Right lung (tissue), 5 donors: ENCODE measurements around the gene SLC35B1. TPM values are rescaled to one million over a fixed set of nuclear protein-coding genes. Genes with fewer than 3 reads are reported as not detected.
"Not testable (repeated sequence)": the region's sequence is repeated elsewhere in the genome, so short reads cannot be mapped to it uniquely, and the experiment has no call there.

Source experiments
- DNase-seq, 2 donors: peaks; one replicate each; pipeline ENCODE4 v3.0.0-alpha.2; 2013
- polyA plus RNA-seq, 5 donors: library from polyadenylated mRNA; unstranded; fragments of 120-200 nt; gene quantifications; one replicate each; pipeline versions ENCODE4 v1.2.1 to v1.2.3, GENCODE V29; 2013; ENCODE audit warnings: inconsistent platforms in 1 of 5, low replicate concordance in 1 of 5; ENCODE audit not compliant: insufficient read length in 5 of 5, insufficient read depth in 1 of 5

SLC35B1 gene
- polyA plus RNA-seq, 5 donors = 62.9 to 72.9 (median 69.2) TPM

DNA sequence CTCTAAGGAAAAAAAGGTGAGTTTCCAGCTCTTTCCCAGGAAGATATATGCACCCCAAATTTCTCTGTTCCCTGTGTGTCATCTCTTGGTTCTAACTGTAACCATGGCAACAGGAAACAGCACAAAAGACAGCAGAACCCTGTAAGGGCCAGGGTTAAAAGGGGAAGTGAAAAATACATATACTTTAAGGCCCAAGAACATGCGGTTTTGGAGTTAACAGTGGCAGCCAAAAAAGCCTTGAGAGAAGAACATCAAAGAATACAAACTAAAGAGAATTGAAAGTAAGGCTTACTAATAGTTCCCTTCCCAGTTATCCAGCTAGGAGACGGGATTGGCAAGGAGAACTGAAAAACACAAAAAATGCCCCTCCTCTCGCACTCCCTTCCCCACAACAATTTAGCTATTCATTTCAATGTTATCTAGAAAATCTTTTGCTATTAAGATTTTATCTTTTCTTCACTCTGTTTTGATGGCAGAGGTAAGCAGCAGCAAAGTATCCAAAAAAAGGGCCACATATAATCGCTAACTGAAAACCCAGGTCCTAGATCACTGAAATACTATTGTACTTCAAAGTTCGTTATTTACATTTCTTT lies 31.4 kb downstream of the SLC35B1 start:
- DNase-seq = no peak

DNA sequence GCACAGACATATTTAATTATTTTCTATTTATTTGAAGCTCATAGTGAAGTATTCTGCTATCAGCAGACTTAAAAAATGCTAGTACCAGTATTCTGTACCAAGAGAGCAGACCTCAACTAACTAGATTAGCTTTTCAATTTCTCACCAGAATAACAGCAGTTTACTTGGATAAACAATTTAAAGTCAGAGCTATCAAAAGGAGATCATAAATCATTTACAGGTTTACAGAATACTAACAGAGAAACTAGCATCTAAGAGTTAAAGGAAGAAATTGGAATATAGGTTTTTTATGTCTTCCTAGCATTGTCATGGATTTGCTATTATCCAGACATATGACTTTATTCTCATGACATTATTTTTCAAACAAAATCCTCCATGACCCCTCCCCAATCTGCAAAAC lies 33.3 kb downstream of the SLC35B1 start:
- no peak for DNase-seq

DNA sequence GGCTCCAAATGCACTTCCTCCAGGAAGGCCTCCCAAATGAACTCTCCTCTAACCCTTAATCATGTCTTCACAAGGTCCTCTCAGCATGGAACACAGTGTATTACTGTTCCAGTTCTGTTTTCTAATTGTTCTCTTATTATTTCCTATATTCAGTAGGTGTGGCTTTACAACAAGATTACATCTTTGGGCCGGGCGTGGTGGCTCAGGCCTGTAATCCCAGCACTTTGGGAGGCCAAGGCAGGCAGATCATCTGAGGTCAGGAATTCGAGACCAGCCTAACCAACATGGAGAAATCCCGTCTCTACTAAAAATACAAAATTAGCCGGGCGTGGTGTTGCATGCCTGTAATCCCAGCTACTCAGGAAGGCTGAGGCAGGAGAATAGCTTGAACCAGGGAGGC lies 34.1 kb downstream of the SLC35B1 start:
- not testable (repeated sequence) for DNase-seq

DNA sequence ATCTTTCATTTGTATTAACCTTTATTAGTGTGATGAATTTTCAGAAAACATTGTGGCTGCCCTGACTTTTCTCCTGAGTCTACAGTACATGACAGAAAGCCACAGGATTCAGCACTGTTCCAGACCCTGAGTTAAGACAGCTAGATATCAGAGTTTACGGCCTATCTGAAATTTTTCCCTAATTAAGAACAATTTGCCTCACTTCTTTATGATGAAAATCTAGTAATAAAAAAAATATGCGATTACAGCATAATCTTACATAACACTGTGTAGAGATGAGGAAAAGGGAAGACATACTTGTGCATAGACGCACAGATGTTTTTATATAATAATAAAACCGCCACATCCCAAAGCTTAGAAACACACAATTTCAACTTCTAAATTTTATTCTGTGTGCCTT lies 37.1 kb downstream of the SLC35B1 start:
- DNase-seq = no peak

DNA sequence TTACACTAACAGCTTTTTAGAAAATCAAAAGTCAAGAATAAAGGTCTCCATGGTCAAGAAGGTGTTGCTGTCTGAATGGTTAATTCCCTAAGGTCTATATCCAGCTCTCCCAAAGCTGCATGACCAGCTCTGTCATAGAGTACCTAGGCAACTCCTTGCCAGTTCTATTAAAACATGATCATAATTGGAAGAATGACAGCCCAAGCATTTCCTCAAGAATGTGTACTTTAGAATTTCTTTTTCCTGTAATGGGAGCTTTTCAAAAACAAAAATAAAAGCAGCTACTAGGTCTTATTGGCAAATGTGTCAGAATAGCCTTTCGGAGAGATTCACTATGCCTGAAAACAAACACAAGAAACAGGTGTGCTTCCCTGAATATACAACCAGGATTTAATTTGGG lies 37.8 kb downstream of the SLC35B1 start:
- DNase-seq = no peak

DNA sequence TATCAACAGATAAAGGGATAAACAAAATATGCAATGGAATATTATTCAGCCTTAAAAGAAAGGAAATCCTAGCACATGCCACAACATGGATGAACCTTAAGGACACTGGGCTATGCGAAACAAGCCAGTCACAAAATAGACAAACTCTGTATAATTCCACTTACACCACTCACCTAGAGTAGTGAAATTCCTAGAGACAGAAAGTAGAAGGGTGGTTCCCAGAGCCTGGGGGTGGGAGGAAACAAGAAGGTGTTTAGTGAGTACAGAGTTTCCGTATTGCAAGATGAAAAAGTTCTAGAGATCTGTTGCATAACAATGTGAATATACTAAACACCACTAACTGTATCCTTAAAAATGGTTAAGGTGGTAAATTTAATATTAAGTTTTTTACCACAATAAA lies 39.9 kb downstream of the SLC35B1 start:
- no peak for DNase-seq

DNA sequence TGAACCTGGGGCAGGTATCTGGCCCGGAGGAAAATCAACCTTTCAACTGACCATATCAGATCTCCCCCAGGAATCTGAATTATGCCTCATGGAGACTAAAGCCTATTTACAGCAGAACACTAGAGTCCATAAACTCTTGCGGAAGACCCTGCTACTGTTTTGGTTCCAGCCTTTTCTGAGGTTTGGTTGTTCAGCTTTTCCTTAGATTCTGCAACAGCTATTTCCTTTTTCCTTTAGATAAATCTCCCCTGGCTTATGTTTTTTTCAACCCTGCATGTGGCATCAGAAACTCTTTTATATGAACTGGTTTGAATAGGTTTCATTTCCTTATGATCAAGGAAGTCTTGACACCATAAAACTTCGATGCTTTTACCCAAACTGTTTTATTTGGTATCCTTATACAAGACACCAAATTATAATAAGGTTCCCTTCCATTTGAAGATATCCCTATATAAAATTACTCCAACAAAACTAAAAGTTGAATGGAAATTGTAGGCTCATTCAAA lies 43.0 kb downstream of the SLC35B1 start:
- no peak for DNase-seq

DNA sequence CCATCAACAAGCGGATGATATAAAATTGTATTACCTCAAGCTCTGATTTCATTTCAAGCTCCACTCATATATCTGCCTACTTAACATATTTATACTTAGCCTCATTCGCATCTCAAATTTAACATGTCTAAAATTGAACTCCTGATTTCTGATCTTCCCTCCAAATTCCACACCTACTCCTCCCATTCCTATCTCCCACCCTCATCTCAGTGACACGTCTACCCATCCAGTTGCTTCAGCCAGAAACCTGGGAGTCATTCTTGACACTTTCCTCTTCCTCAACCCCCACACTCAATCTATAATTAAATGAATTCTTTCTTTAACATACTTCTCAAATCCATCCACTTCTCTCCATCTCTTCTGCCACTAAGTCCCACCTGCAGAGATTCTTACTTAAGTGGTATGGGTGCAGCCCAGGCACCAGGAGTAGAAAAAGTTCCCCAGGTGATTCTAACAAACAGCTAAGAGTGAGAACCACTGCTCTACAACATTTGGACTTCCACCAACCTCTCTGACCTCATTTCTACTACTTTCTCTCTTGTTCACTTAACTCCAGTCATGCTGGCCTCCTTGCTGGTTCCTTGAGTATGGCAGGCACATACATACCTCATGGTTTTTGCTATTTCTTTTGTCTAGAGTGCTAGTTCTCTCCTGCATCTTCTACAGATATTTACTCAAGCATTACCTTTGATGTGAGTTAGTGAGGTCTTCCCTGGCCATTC lies 47.9 kb downstream of the SLC35B1 start:
- DNase-seq = no peak

DNA sequence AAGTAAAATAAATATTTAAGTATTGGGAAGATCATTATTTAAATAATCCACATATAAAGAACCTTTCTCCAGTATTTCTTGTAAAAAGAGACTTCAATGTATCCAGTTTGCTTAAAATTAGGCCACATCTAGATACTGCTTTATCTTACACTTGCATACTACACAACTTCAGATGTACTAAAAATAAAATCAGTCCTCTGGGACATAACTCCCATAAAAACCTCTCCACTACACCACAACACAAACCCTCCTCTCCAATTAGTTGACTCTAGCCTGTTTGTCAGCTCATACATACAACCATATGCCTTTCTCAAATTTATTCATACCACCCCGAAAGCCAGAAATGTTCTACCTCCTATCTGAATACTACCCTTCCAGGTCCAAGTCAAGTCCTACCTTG lies 51.5 kb downstream of the SLC35B1 start:
- no peak for DNase-seq

Other genes starting within 250 kb of the SLC35B1 start
- 10 to 100 TPM in 3 of 5 donors, 1 to 10 TPM in 2; 8.1 to 22.2 (median 10.5) TPM for gene NGFR, start 212.7 kb downstream of the SLC35B1 start, polyA plus RNA-seq
- 1 to 10 TPM in 3 of 5 donors, under 1 TPM in 2; 0.84 to 1.8 (median 1.2) TPM for gene NXPH3, start 132.1 kb downstream of the SLC35B1 start, polyA plus RNA-seq
- gene SPOP, start 29.9 kb downstream of the SLC35B1 start, polyA plus RNA-seq = 10 to 100 TPM; 67.8 to 86.0 (median 73.8) TPM
- gene FAM117A, start 56.2 kb upstream of the SLC35B1 start, polyA plus RNA-seq = 10 to 100 TPM; 22.1 to 30.2 (median 27.2) TPM
- gene KAT7, start 80.7 kb upstream of the SLC35B1 start, polyA plus RNA-seq = 10 to 100 TPM; 39.5 to 53.5 (median 51.3) TPM
- under 1 TPM; 0.33 to 0.91 (median 0.53) TPM for gene TAC4, start 140.1 kb upstream of the SLC35B1 start, polyA plus RNA-seq